GM12873 (cell line): Measurements from ENCODE around the gene LTB4R2.

ENCODE experiments used
- CTCF ChIP-seq: IDR thresholded peaks from 2 replicates; pipeline ENCODE4 v1.5.1; 2012; ENCODE audit warnings: low read depth, mild to moderate bottlenecking, moderate library complexity, low read length, control low read depth; ENCODE audit not compliant: insufficient read depth; ENCODE audit errors: missing control alignments

LTB4R2 gene

DNA sequence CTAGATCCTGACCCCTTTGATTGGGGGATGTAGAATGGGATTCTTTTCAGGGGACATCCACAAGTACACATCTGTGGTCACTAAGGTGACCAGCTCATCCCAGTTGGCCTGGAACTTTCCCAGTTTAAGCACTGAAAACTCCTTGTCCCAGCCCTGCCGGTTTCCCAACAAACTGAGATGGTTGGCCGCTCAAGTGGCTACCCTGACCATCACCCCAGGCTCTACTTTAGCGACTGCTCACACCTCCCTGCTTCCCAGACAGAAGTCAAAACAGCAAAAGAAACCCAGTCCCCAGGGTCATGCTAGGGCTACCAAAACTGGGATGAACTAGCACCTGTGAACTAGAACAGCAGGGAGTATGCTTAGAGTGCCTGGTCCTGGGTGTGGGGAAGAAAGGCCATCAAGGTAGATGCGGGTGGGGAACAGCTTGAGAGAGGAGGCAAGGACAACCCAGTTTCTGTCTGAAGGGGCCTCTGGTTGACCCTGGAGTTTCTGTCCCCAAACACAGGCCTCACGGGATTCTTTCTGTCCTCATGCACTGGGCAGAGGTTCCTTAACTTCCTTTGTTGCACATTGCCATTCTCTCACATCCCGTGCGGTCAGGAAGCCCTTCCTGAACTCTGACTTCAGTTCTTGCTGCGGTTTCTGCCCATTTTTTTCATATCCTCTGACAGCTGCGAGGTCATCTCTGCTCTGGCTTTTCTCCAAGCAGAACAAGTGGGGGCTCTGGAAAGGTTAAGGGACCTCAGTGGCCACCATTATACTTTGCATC, 3.0 kb downstream of the LTB4R2 start:
- no peak for TF ChIP-seq CTCF

DNA sequence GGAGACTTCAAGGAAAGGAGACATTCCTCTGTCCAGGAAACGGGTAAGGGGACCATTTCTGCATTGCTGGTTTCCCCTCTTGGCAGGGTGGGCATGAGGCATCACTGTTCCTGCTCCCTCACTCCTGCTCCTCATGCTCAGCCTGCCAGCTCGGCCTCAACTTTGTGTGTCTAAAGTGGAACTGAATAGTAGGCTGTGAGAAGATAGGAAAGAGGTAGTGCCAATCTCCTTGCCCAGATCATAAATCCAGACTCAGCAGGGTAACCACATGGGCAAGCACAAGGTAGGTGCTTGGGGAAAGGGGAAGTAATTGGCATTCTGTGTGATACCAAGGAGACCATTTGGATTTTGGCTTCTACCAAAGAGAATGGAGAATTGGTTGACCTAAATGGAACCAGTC, 4.0 kb downstream of the LTB4R2 start:
- TF ChIP-seq CTCF = no peak

GRCh38 chr14:24314377-24315193, 4.6 kb downstream of the LTB4R2 start:
- no peak for TF ChIP-seq CTCF

- TF ChIP-seq CTCF = no peak
These were observed 5.4 kb downstream of the LTB4R2 start for GRCh38 chr14:24315243-24315806.

DNA sequence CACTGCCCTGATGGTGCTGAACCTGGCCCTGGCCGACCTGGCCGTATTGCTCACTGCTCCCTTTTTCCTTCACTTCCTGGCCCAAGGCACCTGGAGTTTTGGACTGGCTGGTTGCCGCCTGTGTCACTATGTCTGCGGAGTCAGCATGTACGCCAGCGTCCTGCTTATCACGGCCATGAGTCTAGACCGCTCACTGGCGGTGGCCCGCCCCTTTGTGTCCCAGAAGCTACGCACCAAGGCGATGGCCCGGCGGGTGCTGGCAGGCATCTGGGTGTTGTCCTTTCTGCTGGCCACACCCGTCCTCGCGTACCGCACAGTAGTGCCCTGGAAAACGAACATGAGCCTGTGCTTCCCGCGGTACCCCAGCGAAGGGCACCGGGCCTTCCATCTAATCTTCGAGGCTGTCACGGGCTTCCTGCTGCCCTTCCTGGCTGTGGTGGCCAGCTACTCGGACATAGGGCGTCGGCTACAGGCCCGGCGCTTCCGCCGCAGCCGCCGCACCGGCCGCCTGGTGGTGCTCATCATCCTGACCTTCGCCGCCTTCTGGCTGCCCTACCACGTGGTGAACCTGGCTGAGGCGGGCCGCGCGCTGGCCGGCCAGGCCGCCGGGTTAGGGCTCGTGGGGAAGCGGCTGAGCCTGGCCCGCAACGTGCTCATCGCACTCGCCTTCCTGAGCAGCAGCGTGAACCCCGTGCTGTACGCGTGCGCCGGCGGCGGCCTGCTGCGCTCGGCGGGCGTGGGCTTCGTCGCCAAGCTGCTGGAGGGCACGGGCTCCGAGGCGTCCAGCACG, 6.1 kb downstream of the LTB4R2 start:
- no peak for TF ChIP-seq CTCF

GRCh38 chr14:24316597-24316950, 6.6 kb downstream of the LTB4R2 start:
- TF ChIP-seq CTCF = no peak
